Measurements from ENCODE around the gene NOD1. TPM values are rescaled to one million over a fixed set of nuclear protein-coding genes. Genes with fewer than 3 reads are reported as not detected.
A peak's percentile ranks its signal among the peaks of the same experiment; 100 is the strongest.

NOD1 gene
- polyA plus RNA-seq, 3 donors, result 2.8 to 15.0 (median 4.6) TPM

- intact Hi-C loops (cut with micrococcal nuclease), result loop anchor here in 1 of 2 donors (10.0 kb wide), 1 partner anchor 91 kb away; no protein-coding TSS in a partner anchor
- peak overlapping the region; percentile 2 to 90 for H3K27ac ChIP-seq (ENCODE audit: low read depth in 1 of 2, low read length in 2 of 2)
- DNase-seq, result peak in 1 of 3 donors; percentile 20
- Mint-ChIP-seq H3K27me3 (ENCODE audit: low read depth in 3 of 3) (no peaks in the 10 kb centered on the region), H3K36me3 (peaks cover 24 to 28% of the 10 kb centered on the region in 2 donors), H3K27ac (peak overlapping the region in 5 of 7 donors; percentile 18 to 67 (median 38)), H3K9me3 (no peaks in the 10 kb centered on the region), H3K4me3 (no peak overlapping the region), H3K4me1 (peaks cover 80% of the 10 kb centered on the region)
- H3K9me3 ChIP-seq (replicated peaks in 1 of 2; ENCODE audit: control insufficient read depth in 1 of 2, insufficient read depth in 1 of 2, low read length in 2 of 2), result no peaks in the 10 kb centered on the region
- H3K4me1 ChIP-seq (ENCODE audit: control insufficient read depth in 1 of 2, insufficient read depth in 2 of 2, low read length in 2 of 2), result peaks cover 72 to 76% of the 10 kb centered on the region in 2 donors
- 25% methylated on average over 4 of the region's 7 CpGs for WGBS (ENCODE audit: insufficient coverage)
- no peak overlapping the region for H3K4me2 ChIP-seq (replicated peaks; ENCODE audit: extremely low read depth, low read length, poor library complexity, severe bottlenecking)
- H2AFZ ChIP-seq (ENCODE audit: insufficient read depth, low read depth, low read length, poor library complexity, severe bottlenecking), result no peak overlapping the region
- no peaks in the 10 kb centered on the region for H3K27me3 ChIP-seq (ENCODE audit: control insufficient read depth in 2 of 2, insufficient read depth in 2 of 2, low read length in 2 of 2)
- TF ChIP-seq CTCF (IDR thresholded peaks at IDR 0.05), result no peak
- H4K20me1 ChIP-seq (ENCODE audit: insufficient read depth, low read length), result no peaks in the 10 kb centered on the region
- peaks cover 14% of the 10 kb centered on the region for H3K79me2 ChIP-seq (ENCODE audit: insufficient read depth, low read length)
- no peak overlapping the region for H3K9ac ChIP-seq (ENCODE audit: insufficient read depth, low read length, poor library complexity, severe bottlenecking)
- H3K4me3 ChIP-seq (replicated peaks in 1 of 3; ENCODE audit: low read depth in 2 of 3, low read length in 3 of 3), result no peak overlapping the region
- H3K36me3 ChIP-seq (replicated peaks in 1 of 2; ENCODE audit: control insufficient read depth in 1 of 2, insufficient read depth in 2 of 2, low read length in 2 of 2), result no peaks in the 10 kb centered on the region
These were observed 42.5 kb downstream of the NOD1 start for GRCh38 chr7:30436046-30436445.

- peaks cover 0 to 3% (median 0%) of the 10 kb centered on the region in 3 donors for H3K27me3 Mint-ChIP-seq (ENCODE audit: low read depth in 3 of 3)
- H3K9ac ChIP-seq (ENCODE audit: insufficient read depth, low read length, poor library complexity, severe bottlenecking), result no peak overlapping the region
- H3K4me1 ChIP-seq (ENCODE audit: control insufficient read depth in 1 of 2, insufficient read depth in 2 of 2, low read length in 2 of 2), result peaks cover 90 to 94% of the 10 kb centered on the region in 2 donors
- H3K4me3 Mint-ChIP-seq, result peak overlapping the region in 1 of 2 donors; percentile 78
- intact Hi-C loops (cut with micrococcal nuclease), result loop anchor here (5.0 to 10.0 kb wide), 2 partner anchors 87 to 89 kb away; no protein-coding TSS in a partner anchor
- peaks cover 14% of the 10 kb centered on the region for H3K79me2 ChIP-seq (ENCODE audit: insufficient read depth, low read length)
- peak overlapping the region; percentile 54 for H3K4me2 ChIP-seq (replicated peaks; ENCODE audit: extremely low read depth, low read length, poor library complexity, severe bottlenecking)
- H4K20me1 ChIP-seq (ENCODE audit: insufficient read depth, low read length), result no peaks in the 10 kb centered on the region
- peak overlapping the region in 1 of 3 experiments; percentile 42 for H3K4me3 ChIP-seq (replicated peaks in 1 of 3; ENCODE audit: low read depth in 2 of 3, low read length in 3 of 3)
- H3K36me3 ChIP-seq (replicated peaks in 1 of 2; ENCODE audit: control insufficient read depth in 1 of 2, insufficient read depth in 2 of 2, low read length in 2 of 2), result no peaks in the 10 kb centered on the region
- H3K36me3 Mint-ChIP-seq, result peaks cover 25 to 30% of the 10 kb centered on the region in 2 donors
- WGBS (ENCODE audit: insufficient coverage), result no CpG with 5 or more reads among the region's 6 CpGs
- H3K27ac Mint-ChIP-seq, result peak overlapping the region; percentile 68 to 93 (median 87)
- H3K9me3 ChIP-seq (replicated peaks in 1 of 2; ENCODE audit: control insufficient read depth in 1 of 2, insufficient read depth in 1 of 2, low read length in 2 of 2), result no peaks in the 10 kb centered on the region
- peak overlapping the region; percentile 38 to 90 for H3K27ac ChIP-seq (ENCODE audit: low read depth in 1 of 2, low read length in 2 of 2)
- H3K9me3 Mint-ChIP-seq, result no peaks in the 10 kb centered on the region
- H3K27me3 ChIP-seq (ENCODE audit: control insufficient read depth in 2 of 2, insufficient read depth in 2 of 2, low read length in 2 of 2), result no peaks in the 10 kb centered on the region
- peaks cover 97% of the 10 kb centered on the region for H3K4me1 Mint-ChIP-seq
- H2AFZ ChIP-seq (ENCODE audit: insufficient read depth, low read depth, low read length, poor library complexity, severe bottlenecking), result no peak overlapping the region
- TF ChIP-seq CTCF (IDR thresholded peaks at IDR 0.05), result no peak
- DNase-seq, result peak in 2 of 3 donors; percentile 59 to 62
These were observed 44.3 kb downstream of the NOD1 start for GRCh38 chr7:30434140-30434799.

Data from CD14-positive monocyte (primary cell).